Adrenal gland (tissue), 12 donors: ENCODE results near the gene SLC14A1. TPM values are rescaled to one million over a fixed set of nuclear protein-coding genes. Genes with fewer than 3 reads are reported as not detected.

Experiments
- DNase-seq, 7 donors: peaks; one replicate each; pipeline ENCODE4 v3.0.0-alpha.2; 2019 to 2020
- H3K27ac ChIP-seq, 5 donors: fragments of 200-600 bp; sonication (generic) in 4 of 5; 1 replicate in 3 of 5; 2 replicates in 2 of 5; pipeline versions ENCODE4 v1.5.1 to v1.8.0; 2016 to 2020; ENCODE audit warnings: mild to moderate bottlenecking in 1 of 5
- H3K27me3 ChIP-seq: fragments of 200-600 bp; 2 replicates; pipeline ENCODE4 v1.8.0; 2021
- H3K36me3 ChIP-seq, 2 donors: fragments of 200-600 bp; replicated peaks in 1 of 2; 1 replicate in 1 of 2; 2 replicates in 1 of 2; pipeline versions ENCODE4 v1.5.1 to v1.8.0; 2018 to 2022
- H3K4me1 ChIP-seq, 2 donors: fragments of 200-600 bp; replicated peaks in 1 of 2; 1 replicate in 1 of 2; 2 replicates in 1 of 2; pipeline versions ENCODE4 v1.5.1 to v1.8.0; 2018 to 2021
- H3K4me3 ChIP-seq, 4 donors: fragments of 200-600 bp; sonication (generic) in 3 of 4; one replicate each; pipeline ENCODE4 v1.5.1; 2016 to 2018
- H3K9me3 ChIP-seq, 3 donors: fragments of 200-600 bp; sonication (generic) in 1 of 3; replicated peaks in 1 of 3; 1 replicate in 2 of 3; 2 replicates in 1 of 3; pipeline versions ENCODE4 v1.5.1 to v1.8.0; 2016 to 2021
- POLR2A ChIP-seq, 2 donors: fragments of 450-650 bp; IDR thresholded peaks; one replicate each; pipeline ENCODE4 v1.6.1; 2017; ENCODE audit warnings: antibody characterized with exemption in 2 of 2, mild to moderate bottlenecking in 2 of 2, moderate library complexity in 1 of 2
- WGBS, 4 donors: extraction: QIAGEN DNeasy Blood & Tissue Kit in 2 of 4; methylation state at CpG; one replicate each; pipeline versions ENCODE4 v1.1.5 to v1.1.7; 2013 to 2017; 5-methylcytosine and 5-hydroxymethylcytosine counted together
- intact Hi-C, 2 donors: fragments of 100-400 bp; cut with DNase I; formaldehyde crosslinking; loops; one replicate each; pipeline versions ENCODE4 v1.14.1 to v1.15.0; 2022 to 2023
- polyA plus RNA-seq, 3 donors: library from polyadenylated mRNA; stranded (reverse); fragments of 200-250 nt in 2 of 3; fragments of 350-450 nt in 1 of 3; fragmentation: Illumina TruSeq in 1 of 3; extraction: RNeasy Lipid Tissue Mini Kit (QIAGEN cat#74804) in 1 of 3; gene quantifications; one replicate each; pipeline ENCODE4 v1.2.3, GENCODE V29; 2013 to 2014
- total RNA-seq, 9 donors: library from RNA; depleted of rRNA in 4 of 9; stranded (reverse); fragments of >200 nt in 4 of 9; fragments of 120-200 nt in 1 of 9; fragmentation: NEBNext Ultra II Directional in 1 of 9; extraction: Animal tissue kit (Norgen Biotek cat#: 25700) in 1 of 9; gene quantifications; one replicate each; pipeline versions ENCODE4 v1.1.0 to v1.2.4, GENCODE V29; 2013 to 2023
- TF ChIP-seq, protein P1 (sequence below), 6 experiments: fragments of 450-650 bp in 4 of 6; fragments of 200-600 bp in 2 of 6; sonication (generic) in 1 of 6; IDR thresholded peaks; 1 replicate in 5 of 6; 2 replicates in 1 of 6; pipeline versions ENCODE4 v1.5.1 to v1.8.0; 2016 to 2021; ENCODE audit warnings: antibody characterized with exemption in 6 of 6, mild to moderate bottlenecking in 2 of 6, moderate library complexity in 1 of 6
- donor health status: healthy with polysubstance abuse.
- donor health status: Bipolar disorder and iron deficiency.
- donor health status: DM: yes; HTN: yes; CAD: no.
- donor health status: DM: no; HTN: no; CAD: no.
- donor health status: DM: no; HTN: no; CAD: no.
- donor health status: DM: yes; HTN: yes; CAD: no.

Gene SLC14A1
- total and polyA plus RNA-seq, 12 donors: 0.57 to 8.8 (median 2.7) TPM

DNA sequence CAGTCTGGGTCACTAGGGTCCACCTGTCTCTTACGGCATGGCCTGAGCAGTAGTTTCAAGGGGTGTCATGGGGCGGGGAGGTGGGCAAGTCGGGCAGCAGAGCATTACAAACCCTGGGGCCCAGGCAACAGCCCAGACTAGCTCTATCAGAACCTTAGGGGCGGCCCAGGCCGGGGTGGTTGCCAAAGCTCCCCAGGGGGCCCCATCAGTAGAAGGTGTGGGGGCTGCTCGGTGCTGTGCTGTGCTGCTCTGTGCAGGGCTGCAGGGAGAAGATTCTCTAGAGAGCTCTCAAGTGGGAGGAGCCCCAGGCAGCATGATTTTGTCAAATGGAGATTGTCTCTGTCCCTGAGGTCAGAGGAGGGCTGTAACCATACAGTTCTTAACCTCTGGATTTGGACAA is 36.4 kb upstream of the SLC14A1 start:
- DNase-seq: no peak
- Histone ChIP-seq H3K27me3 (no peaks in the 10 kb centered on the region), H3K9me3 (no peaks in the 10 kb centered on the region), H3K36me3 (no peaks in the 10 kb centered on the region), H3K4me3 (no peak overlapping the region), H3K27ac (no peak overlapping the region), H3K4me1 (no peaks in the 10 kb centered on the region)
- TF ChIP-seq POLR2A (IDR thresholded peaks at IDR 0.05): no peak
- TF ChIP-seq, protein P1, sequence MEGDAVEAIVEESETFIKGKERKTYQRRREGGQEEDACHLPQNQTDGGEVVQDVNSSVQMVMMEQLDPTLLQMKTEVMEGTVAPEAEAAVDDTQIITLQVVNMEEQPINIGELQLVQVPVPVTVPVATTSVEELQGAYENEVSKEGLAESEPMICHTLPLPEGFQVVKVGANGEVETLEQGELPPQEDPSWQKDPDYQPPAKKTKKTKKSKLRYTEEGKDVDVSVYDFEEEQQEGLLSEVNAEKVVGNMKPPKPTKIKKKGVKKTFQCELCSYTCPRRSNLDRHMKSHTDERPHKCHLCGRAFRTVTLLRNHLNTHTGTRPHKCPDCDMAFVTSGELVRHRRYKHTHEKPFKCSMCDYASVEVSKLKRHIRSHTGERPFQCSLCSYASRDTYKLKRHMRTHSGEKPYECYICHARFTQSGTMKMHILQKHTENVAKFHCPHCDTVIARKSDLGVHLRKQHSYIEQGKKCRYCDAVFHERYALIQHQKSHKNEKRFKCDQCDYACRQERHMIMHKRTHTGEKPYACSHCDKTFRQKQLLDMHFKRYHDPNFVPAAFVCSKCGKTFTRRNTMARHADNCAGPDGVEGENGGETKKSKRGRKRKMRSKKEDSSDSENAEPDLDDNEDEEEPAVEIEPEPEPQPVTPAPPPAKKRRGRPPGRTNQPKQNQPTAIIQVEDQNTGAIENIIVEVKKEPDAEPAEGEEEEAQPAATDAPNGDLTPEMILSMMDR (IDR thresholded peaks at IDR 0.05): no peak
- intact Hi-C loops: loop anchor here in 1 of 2 donors (5.0 kb wide), 1 partner anchor 195 kb away; no protein-coding TSS in a partner anchor
- 60 to 75% (median 63%) methylated on average over 2 to 6 of the region's 6 CpGs for WGBS, 4 donors

DNA sequence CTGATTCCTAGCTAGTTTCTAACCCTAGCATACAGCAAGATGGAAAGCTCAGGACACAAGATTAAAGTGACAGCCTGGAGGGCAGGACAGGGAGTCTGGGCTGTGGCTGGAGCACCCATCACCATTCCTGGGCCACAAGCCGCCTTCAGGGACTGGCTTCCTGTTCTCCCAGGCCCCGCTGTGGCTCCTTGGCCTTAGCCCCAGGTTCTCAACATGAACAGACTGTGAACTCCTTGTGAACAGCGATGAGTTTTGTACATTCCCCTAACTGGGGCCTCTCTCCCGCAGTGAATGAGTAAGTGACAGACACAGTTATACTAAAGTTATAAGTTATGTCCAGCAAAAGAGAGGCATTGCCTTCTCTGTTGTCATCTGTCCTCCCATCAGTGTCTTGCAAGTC is 35.9 kb upstream of the SLC14A1 start:
- H3K27ac ChIP-seq: no peak overlapping the region
- no peak for DNase-seq
- no peaks in the 10 kb centered on the region for H3K4me1 ChIP-seq
- 69 to 89% (median 77%) methylated on average over 4 of the region's 4 CpGs for WGBS, 4 donors
- H3K4me3 ChIP-seq: no peak overlapping the region
- no peaks in the 10 kb centered on the region for H3K9me3 ChIP-seq
- no peaks in the 10 kb centered on the region for H3K27me3 ChIP-seq
- TF ChIP-seq, protein P1 (IDR thresholded peaks at IDR 0.05): no peak
- TF ChIP-seq POLR2A (IDR thresholded peaks at IDR 0.05): no peak
- intact Hi-C loops: loop anchor here in 1 of 2 donors (5.0 kb wide), 1 partner anchor 194 kb away; no protein-coding TSS in a partner anchor
- H3K36me3 ChIP-seq: no peaks in the 10 kb centered on the region

DNA sequence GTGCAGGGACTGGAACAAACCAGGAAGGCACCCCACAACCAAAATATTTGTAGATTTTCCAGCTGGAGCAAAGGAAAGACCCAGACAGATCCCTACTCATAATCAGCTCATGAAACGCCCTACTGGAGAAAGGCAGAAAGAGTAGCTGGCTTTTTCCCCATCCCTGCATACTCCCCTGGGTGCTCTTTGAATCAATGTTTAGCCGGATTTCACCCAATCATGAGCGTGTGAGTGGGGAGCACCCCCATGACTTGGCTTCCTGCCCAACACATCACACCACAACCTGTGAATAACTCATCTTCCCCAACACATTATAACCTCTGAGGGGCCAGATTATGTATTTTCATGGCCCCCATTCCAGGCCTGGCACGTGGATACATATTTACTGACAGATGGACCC is 35.1 kb upstream of the SLC14A1 start:
- TF ChIP-seq, protein P1 (IDR thresholded peaks at IDR 0.05): no peak
- TF ChIP-seq POLR2A (IDR thresholded peaks at IDR 0.05): no peak
- H3K36me3 ChIP-seq: no peaks in the 10 kb centered on the region
- WGBS, 4 donors: 79 to 88% (median 83%) methylated on average over 4 of the region's 4 CpGs
- intact Hi-C loops: loop anchor here in 1 of 2 donors (5.0 kb wide), 1 partner anchor 193 kb away; no protein-coding TSS in a partner anchor
- DNase-seq: no peak
- no peaks in the 10 kb centered on the region for H3K4me1 ChIP-seq
- H3K27me3 ChIP-seq: no peaks in the 10 kb centered on the region
- H3K9me3 ChIP-seq: no peaks in the 10 kb centered on the region
- H3K27ac ChIP-seq: no peak overlapping the region
- H3K4me3 ChIP-seq: no peak overlapping the region

DNA sequence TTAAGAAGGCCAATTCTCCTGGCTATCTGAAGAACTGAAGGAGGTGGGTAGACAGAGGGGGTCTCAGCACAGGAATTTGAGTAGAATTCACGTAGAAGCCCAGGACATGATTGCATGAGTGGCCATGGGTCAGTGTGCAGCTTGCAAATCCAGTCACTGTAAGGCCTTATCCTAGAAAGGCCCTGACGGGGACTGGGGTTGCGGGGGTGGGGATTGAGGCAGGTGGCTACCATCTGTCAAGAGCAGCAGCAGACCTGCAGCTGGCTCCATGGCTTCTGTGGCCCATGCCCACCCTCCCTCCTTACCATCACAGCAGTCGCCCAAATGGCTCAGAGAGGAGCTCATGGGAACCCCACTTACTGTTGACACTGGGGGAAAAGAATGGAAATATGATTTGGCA is 34.6 kb upstream of the SLC14A1 start:
- Histone ChIP-seq H3K4me3 (no peak overlapping the region), H3K9me3 (no peaks in the 10 kb centered on the region), H3K4me1 (no peaks in the 10 kb centered on the region), H3K36me3 (no peaks in the 10 kb centered on the region), H3K27ac (no peak overlapping the region), H3K27me3 (no peaks in the 10 kb centered on the region)
- intact Hi-C loops: loop anchor here in 1 of 2 donors (5.0 kb wide), 1 partner anchor 193 kb away; no protein-coding TSS in a partner anchor
- TF ChIP-seq, protein P1 (IDR thresholded peaks at IDR 0.05): no peak
- no peak for TF ChIP-seq POLR2A (IDR thresholded peaks at IDR 0.05)
- DNase-seq: no peak
- 69 to 97% (median 74%) methylated on average over 3 to 4 of the region's 4 CpGs for WGBS, 4 donors
